Prostate gland (tissue), 2 donors: ENCODE measurements around the gene DOCK7.

Source experiments
- POLR2AphosphoS5 ChIP-seq: sonication (generic); formaldehyde crosslinking; IDR thresholded peaks from one replicate; pipeline ENCODE4 v1.6.1; 2017; ENCODE audit warnings: antibody characterized with exemption
- TF ChIP-seq, protein P1 (sequence below), 4 experiments: fragments of 200-600 bp in 2 of 4; fragments of 450-650 bp in 2 of 4; sonication (generic) in 2 of 4; IDR thresholded peaks; 1 replicate in 3 of 4; 2 replicates in 1 of 4; pipeline ENCODE4 v1.5.1; 2016 to 2019; ENCODE audit warnings: antibody characterized with exemption in 4 of 4, mild to moderate bottlenecking in 2 of 4, moderate library complexity in 2 of 4

- TF ChIP-seq, protein P1, sequence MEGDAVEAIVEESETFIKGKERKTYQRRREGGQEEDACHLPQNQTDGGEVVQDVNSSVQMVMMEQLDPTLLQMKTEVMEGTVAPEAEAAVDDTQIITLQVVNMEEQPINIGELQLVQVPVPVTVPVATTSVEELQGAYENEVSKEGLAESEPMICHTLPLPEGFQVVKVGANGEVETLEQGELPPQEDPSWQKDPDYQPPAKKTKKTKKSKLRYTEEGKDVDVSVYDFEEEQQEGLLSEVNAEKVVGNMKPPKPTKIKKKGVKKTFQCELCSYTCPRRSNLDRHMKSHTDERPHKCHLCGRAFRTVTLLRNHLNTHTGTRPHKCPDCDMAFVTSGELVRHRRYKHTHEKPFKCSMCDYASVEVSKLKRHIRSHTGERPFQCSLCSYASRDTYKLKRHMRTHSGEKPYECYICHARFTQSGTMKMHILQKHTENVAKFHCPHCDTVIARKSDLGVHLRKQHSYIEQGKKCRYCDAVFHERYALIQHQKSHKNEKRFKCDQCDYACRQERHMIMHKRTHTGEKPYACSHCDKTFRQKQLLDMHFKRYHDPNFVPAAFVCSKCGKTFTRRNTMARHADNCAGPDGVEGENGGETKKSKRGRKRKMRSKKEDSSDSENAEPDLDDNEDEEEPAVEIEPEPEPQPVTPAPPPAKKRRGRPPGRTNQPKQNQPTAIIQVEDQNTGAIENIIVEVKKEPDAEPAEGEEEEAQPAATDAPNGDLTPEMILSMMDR (IDR thresholded peaks at IDR 0.05), result no peak
- no peak for TF ChIP-seq POLR2AphosphoS5
Measured at GRCh38 chr1:62561306-62561705, 126.9 kb downstream of the DOCK7 start.
